Activated CD4-positive, alpha-beta T cell treated with anti-CD3 and anti-CD28 coated beads for 48 hours (primary cell): Measurements from ENCODE around the gene PAIP2.
"Not testable (repeated sequence)": the region's sequence is repeated elsewhere in the genome, so short reads cannot be mapped to it uniquely, and the experiment has no call there.

ENCODE experiments used
- DNase-seq: peaks from one replicate; pipeline ENCODE4 v3.0.0-alpha.2; 2020

Gene PAIP2, protein sequence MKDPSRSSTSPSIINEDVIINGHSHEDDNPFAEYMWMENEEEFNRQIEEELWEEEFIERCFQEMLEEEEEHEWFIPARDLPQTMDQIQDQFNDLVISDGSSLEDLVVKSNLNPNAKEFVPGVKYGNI

DNA sequence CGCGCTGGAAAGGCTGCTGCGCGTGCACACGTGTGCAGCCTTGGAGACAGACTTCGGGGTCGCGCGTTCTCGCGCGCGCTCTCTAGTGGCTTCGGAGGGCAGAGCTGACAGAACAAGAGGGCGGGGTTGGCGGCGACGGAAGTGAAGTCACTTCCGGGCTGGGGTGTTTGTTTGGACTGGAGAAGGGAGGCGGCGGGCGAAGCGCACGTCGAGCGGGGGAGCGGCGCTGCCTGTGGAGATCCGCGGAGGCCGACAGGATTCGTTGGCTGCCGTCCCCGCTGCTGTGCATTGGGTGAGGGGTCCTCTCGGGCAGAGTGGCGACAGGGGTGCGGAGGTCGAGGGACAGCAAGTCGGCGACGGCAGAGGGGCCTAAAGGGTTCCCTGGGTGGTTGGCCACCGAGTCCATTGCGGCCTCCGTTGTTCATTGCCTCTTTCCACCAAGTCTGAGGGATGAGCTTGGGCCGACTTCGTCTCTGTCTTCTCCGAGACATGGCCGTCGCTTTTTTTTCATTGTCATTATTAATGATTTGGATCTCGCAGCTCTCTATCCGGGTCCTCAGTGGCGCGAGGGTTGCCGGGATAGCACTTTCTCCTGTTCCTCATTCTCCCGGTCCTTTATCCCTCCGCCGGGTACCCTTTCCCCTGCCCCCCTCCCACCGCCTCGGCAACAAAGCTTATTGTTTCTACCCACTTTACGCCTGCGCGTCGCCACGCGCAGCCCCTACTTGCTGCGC is at the start of gene PAIP2:
Gene PAIP2 (plus strand): TSS at position 166 of the 734 bp plus-strand sequence. CDS start 21,931 bp downstream, outside the sequence.
- peak; percentile 99 for DNase-seq

DNA sequence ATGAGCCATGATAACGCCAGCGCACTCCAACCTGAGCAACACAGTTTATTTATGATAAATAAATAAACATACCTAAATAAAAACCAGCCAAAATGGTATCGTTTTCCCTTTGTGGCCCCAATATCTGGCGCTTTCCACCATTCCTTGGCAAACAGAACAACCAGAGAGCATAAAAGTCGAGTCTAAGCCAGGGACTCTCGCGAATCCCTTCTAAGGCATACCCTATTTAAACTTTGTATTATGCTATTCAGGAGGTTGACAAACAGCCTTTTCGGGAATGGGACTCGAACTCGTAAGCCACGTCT is 48.5 kb upstream of the PAIP2 start:
- DNase-seq, result no peak

DNA sequence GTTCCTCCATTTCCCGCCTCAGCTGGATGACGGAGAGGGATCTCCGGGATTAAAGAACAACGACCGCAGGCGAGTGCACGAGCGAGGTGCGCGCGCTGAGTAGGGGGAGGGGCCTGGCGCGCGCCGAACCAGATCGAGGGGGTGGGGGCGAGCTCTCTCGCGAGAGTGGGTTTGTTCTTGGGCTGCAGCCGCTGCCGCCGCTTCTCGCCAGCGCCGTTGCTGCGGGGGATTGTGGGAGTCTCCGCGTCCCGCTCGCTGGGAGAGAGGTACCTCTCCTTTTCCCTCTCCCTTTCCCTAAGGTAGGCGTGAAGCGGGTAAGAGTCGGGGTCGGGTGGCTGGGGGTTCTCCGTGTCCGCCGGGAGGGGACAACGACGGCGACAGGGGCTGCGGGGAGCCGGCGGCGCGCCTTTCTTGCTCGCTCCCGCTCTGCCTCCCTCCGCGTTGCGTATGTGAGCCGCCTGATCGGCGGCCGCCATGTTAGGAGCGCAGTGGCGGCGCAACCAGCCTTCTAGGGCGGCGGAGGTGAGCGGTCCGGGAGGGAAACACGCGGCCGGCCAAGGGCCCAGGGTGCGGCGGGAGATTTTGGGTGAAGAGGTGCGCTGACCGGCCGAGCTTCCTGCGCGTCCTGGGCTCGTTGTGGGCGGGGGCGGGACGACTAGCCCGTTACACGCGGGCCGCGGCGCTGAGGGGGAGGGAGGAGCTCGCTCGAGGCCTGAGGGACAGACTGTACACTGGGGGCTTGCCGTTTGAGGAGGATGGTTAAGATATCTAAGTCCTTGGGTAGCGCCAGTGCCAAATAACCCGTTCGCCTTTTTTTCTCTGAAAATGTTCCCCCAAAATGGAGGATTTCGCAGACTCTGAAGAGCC is 47.9 kb upstream of the PAIP2 start, which contains the start of gene MATR3:
Gene MATR3 (plus strand): TSS at position 234 of the 867 bp plus-strand sequence. CDS start 13,676 bp downstream, outside the sequence.
- peak; percentile 96 for DNase-seq

DNA sequence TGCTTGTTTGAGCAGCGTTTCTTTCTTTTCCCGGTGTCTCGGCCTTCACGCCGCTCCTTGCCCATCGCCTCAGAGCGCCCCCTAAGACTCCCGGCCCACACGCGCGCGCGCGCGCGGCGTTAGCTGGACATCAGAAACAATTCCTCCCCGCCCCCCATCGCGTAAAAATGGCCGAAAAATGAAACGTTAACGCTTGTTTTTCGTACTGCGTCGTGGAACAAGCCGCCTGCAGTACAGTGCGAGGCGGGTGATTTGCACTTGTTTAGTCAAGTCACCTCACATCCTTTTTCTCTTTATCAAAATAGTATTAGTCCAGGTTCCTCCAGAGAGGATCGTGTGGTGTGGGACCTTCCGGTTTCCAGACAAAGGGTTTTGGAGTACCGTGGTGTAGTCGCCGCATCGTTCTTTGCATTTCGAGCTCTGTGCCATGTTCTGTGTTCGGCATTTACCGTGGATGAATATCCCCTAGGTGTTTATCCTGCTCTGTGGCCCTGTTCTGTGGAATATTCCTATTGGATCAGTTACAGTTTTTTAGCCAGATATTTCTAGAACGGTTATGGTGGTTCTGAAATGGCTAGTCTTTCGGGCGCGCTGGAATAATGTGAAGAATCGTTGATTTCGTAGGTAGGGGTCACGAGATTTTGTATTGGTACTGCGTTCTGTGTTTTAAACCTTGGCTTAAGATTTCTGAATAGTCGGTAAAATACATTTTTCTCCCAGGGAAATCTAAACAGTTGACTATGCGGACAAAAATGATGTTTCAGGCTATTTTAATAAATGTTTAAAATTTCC is 47.1 kb upstream of the PAIP2 start:
- DNase-seq, result peak; percentile 72

DNA sequence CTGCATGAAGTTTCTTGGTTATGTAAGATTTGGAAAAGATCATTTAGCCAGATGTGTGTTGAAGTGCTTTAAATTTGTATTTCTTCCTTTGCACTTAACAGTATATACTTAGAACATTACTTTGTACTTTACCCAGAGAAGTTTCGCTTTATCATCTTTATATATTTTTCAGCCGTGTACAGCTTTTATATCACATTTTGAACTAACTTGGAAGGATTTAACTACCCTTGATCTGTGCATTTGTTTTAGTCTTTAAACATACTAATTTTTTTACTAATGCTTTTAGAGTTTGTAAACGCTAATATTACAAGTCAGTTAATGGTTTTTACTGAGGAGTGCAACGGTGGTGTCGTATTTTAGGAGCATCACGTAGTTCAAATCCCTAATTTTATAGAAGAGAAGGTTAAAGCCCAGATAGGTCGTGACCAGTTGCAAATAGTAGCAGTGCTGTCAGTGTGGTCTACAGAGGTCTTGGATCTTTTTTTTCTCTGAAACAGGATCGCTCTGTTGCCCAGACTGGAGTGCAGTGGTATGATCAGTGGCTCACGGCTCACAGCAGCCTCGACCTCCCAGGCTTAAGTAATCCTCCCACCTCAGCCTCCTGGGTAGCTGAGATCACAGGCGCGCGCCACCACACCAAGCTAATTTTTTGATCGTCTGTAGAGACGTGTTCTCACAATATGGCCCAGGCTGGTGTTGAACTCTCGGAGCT is 46.2 kb upstream of the PAIP2 start:
- peak; percentile 40 for DNase-seq

DNA sequence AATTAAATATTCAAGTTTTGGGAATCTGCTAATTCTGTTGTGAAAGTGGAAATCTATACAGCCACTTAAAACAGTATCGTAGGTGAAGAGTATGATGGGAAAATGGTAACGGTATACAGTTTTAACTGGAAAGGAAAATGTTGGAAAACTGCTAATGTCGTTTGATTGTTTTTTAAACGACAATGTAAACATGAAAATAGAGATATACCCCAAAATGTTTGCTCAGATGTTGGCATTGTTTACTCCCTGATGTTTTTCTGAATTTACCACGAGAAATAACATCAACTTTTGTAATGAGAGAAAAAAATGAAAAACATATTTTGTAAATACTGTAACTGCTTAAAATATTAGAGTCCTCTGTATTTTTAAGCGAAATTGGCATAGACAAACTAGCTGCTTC is 45.5 kb upstream of the PAIP2 start:
- no peak for DNase-seq

DNA sequence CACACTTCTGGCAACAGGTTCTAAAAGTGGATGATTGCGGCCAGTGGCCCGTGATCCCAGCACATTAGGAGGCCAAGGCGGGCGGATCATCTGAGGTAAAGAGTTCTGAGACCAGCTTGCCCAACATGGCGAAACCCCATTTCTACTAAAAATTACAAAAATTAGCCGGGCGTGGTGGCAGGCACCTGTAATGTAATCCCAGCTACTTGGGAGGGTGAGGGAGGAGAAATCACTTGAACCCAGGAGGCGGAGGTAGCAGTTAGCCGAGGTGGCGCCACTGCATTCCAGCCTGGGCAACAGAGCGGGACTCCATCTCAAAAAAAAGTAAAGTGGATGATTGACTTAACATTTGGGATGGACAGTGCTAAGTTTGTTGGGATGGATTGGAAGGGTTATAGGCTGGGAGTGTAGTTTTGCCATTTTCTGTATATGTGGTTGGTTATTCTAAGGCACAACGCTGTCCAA is 44.8 kb upstream of the PAIP2 start:
- no peak for DNase-seq

DNA sequence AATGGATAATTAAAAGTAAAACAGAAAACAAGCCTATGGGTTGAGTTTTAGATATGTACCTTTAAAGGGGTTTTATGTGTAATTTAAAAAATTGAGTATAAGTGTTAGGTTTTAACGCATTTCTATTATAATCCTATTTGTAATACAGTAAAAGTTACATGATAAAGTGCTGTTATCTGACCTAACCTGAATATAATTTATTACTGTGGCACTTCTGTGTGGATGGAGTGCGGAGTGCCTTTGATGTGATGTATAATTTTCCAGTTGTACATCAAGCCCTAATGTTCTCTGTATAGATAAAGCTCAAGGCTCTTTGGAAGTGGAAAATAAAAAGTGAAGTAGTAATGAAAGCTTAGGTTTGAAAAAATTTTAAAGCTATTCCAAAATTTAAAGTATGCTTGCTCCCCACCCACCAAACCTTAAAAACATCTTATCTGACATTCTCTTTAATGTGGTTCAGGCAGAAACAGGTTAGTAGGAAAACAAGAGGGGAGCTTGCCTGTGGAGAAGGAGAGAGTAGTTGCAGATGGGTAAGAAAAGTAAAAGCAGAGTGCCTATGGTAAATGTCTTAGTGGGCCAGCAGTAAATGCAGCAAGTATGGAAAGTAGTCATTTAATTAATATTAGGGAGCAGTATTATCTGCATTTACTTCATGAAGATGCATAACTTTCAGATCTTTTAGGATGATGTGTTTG is 44.1 kb upstream of the PAIP2 start:
- DNase-seq, result no peak

DNA sequence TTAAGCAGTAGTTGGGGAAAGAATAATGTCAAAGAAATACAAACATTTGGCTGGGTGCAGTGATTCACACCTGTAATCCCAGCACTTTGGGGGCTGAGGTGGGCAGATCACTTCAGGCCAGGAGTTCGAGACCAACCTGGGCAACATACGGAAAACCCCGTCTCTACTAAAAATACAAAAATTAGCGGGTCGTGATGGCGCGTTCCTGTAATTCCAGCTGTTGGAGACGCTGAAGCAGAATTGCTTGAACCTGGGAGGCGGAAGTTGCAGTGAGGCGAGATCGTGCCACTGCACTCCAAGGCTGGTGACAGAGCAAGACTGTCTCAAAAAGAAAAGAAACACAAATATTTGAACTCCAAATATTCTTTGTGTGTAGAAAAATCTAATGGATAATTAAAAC is 43.4 kb upstream of the PAIP2 start:
- no peak for DNase-seq

DNA sequence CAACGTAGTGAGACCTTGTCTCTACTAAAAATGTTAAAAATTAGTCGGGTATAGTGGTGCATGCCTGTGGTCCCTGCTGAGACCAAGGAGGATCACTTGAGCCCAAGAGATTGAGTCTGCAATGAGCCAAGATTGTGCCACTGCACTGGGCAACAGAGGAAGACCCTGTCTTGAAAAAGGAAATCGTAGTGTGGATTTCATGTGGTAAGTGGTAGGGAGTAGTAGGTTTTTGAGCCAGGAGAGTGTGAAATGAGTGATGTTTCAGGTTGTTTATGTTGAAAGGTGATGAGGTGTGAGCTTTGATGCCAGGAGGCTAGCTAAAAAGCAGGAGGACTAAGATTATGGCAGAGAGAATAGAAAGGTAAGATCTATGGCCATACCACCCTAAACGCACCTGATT is 42.2 kb upstream of the PAIP2 start:
- DNase-seq, result no peak

DNA sequence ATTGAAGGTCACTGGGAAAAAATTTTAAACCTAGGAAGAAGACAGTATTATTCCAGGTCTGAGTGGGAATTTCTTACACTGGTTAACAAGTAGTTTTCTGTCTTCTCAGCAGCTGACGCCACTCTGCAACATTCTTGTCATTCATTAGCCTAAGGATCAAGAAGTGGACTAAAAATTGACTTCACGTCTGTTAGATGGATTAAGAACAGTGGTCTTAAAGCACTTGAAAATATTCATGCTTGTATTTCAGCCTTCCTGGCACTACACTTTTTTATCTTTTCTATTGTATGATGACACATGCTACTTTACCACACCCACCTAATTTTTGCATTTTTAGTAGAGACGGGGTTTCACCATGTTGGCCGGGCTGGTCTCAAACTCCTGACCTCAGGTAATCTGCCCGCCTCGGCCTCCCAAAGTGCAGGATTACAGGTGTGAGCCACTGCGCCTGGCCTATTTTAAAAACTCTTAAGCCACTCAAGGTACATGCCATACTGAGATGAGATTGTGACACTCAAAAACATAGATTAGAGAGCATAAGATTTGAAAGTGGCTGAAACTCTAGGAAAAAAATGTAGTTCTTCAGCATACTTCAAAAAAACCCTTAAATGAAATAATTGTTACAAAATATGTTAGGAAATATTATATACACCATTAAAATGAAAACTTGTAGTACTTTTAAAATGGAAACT is 39.7 kb upstream of the PAIP2 start:
- DNase-seq, result no peak

DNA sequence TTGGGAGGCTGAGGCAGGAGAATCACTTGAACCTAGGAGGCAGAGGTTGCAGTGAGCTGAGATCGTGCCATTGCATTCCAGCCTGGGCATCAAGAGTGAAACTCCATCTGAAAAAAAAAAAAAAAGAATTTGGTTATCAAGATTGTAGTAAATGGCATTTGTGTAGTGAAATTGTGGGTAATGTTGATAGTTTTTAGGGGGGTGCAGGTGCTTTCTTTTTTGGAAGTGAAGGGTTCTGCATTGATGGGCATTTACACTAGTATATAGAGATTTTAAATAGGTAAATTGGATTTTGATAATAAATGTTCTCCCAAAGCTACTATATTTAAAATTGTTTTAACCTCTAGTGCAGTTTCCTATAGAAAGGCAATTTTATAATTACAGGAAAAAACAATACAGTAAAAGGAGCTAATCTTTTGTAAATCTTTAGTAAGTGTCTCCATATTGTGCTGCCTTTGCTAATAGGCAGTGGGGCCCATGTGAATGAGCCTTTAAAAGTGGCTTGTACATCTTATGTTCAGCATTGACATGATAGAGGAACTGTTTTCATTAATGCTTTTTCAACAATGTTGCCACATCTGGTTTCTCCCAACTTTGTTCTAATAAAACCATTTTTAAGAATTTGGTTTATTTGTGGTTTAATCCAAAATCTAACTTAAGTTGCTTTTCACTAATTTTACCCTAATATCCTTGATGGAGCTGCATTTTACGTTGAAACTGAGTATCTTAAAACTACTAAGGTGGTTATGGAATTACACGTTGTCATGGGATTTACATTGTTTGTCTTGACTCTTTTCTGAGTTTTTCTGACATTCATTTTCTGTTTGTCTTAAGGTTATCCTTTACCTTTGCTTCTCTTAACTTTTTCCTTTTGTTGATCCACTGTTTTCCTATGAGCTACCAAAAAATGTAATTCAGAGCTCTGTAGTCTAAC is 37.0 kb upstream of the PAIP2 start:
- no peak for DNase-seq

DNA sequence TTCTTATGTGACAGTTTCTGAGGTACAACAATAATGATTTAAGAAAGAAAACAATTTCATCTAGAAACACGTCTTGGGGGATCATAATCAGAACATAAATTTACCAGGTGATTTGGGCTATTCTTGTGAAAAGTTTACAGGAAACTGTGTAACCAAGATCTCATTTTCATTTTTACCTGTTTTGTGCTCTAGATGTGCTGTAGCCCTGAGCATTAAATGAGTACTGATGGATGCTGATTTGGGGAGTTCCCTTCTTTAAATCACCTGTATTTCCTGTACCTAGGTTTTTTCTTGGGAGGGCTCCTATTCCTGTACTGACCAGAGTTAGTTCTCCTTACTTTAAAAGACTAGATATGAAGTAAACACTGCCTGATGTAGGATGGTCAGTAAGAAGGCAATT is 35.5 kb upstream of the PAIP2 start:
- DNase-seq, result no peak

DNA sequence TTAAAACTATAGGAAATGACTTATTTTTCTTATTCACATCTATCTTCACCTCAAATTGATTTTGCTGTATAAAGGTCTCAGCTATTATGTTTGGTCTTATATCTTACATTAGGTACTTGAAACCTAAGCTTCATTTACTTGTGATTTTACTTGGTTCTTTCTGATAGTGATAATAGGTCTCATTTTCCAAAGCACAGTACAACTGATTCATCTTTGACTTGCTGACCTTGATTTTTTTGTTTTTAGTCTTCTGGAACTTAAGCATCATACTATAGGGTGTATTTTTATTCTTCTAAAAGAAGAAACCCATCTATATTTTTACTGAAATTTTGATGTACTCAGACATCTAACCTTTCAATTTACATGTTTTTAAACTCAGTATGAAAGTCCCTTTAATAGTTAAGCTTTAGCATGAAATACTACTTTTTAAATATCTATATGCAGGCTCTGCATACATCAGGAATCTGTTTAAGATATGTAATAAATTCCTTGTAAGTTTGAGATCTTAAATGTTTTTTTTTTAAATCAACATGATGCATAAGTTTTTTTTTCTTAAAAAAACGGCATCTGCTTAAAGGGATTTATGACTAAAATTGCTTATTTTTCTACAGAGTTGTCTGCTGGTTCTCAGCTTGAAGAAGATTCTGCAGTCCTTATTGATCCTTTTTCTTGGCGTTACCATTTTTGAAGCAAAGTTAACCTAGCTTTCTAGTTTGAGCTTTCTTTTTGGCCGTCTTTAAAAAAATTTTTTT is 34.9 kb upstream of the PAIP2 start:
- no peak for DNase-seq

DNA sequence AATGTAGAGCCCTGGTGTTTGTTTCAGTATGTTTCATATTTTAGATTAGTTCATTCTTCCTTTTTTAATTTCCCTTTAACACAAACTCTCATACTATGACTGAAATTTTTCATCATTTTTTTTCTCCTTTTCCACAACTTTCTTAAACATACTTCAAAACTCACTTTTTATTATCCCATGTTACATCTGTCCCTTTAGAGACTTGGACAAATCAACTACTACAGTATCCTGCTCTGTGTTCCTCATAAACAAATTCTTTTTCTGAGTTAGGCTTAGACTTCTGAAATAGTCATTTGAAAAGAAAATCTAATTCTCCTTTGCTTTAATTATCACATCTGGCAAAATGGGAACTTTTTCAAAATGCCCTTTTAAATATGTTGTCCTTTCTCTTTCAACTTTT is 32.9 kb upstream of the PAIP2 start:
- no peak for DNase-seq

DNA sequence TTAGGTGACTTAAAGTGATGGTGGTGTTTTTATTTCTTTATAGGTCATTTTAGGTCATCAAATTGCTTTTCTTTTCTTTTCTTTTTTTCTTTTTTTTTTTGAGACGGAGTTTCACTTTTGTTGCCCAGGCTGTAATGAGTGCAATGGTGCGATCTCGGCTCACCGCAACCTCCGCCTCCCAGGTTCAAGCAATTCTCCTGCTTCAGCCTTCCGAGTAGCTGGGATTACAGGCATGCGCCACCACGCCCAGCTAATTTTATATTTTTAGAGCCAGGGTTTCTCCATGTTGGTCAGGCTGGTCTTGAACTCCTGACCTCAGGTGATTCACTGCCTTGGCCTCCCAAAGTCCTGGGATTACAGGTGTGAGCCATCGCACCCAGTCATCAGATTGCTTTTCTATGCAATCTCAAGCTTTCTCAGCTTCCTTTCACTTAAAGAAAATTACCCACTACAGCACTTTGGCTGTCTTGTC is 30.9 kb upstream of the PAIP2 start:
- not testable (repeated sequence) for DNase-seq

DNA sequence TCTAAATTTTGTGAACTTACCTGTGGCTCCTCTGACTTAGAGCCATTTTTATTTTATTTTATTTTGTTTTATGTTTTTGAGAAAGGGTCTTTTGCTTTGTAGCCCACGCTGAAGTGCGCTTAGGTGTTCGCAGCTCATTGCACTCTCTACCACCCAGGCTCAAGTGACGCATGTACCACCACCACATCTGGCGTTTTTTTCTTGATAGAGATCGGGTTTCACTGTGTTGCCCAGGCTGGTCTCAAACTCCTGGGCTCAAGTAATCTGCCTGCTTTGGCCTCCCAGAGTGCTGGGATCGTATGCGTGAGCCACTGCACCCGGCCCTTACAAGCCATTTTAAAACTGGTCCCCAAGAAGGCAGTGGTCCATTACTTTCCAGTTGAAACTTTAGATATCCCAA is 29.6 kb upstream of the PAIP2 start:
- DNase-seq, result no peak

DNA sequence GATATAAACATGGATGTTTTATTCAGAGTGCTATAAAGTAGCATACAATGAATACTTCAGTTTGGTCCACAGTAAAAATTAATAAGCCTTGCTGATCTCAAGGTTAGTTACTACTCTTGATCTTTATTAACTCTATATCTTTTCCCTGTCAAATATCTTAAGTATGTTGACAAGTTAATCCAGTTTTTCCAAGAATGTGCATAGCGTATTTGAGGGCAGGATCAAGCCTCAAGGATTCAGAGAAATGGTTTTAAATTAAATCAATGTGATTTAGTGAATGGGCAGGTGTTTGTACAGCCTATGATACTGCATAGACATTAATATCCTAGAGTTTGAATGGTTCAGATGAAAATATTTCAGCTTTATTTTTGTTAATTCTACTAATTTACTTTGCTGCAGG is 27.4 kb upstream of the PAIP2 start:
- no peak for DNase-seq

DNA sequence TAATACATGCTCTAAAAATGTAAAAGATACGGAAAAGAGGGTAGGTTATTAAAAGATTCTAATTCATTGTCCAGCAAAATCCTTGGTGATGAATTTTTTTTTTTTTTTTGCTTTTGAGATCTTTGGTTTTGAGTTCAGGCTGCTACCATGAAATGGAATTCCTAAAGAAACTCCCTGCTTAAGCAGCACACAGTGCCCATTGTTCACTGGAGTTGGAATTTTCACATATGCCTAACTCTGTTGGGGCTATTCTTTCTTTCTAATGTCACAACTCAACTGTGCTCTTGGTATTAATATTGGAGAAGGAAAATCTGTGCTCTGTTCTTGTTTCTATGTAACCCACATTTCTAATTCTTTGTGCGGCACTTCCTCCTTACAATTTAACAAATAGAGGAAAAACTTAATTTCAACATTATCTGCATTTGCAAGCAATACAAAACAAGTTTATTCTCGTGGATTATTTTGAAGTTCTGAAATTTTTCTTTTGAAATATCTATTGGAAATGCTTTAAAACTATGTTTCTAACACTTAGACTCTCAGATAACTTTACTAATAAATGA is 26.5 kb upstream of the PAIP2 start:
- DNase-seq, result no peak
